WTC11 (cell line): ENCODE results near the gene DMXL1.

Source experiments
- AFF4 ChIP-seq: sonication (generic); formaldehyde crosslinking; IDR thresholded peaks from 2 replicates; pipeline ENCODE4 v1.8.1; 2023; ENCODE audit warnings: mild to moderate bottlenecking, missing genetic modification reagents, borderline replicate concordance
- ATF2 ChIP-seq: sonication (generic); formaldehyde crosslinking; IDR thresholded peaks from 2 replicates; pipeline ENCODE4 v1.8.1; 2022; ENCODE audit warnings: low read depth, missing genetic modification reagents, borderline replicate concordance
- CBFB ChIP-seq: sonication (generic); formaldehyde crosslinking; IDR thresholded peaks from 2 replicates; pipeline ENCODE4 v1.8.1; 2022; ENCODE audit warnings: mild to moderate bottlenecking, low read depth, missing genetic modification reagents
- CREB1 ChIP-seq: sonication (generic); formaldehyde crosslinking; IDR thresholded peaks from 2 replicates; pipeline ENCODE4 v1.8.0; 2023; ENCODE audit warnings: mild to moderate bottlenecking, missing genetic modification reagents
- CTCF ChIP-seq: fragments of 200-600 bp; IDR thresholded peaks from 2 replicates; pipeline ENCODE4 v1.8.0; 2022; ENCODE audit warnings: antibody characterized with exemption
- E2F1 ChIP-seq: sonication (generic); formaldehyde crosslinking; IDR thresholded peaks from 2 replicates; pipeline ENCODE4 v1.8.0; 2022; ENCODE audit warnings: mild to moderate bottlenecking, missing genetic modification reagents
- ETV6 ChIP-seq: sonication (generic); formaldehyde crosslinking; IDR thresholded peaks from 2 replicates; pipeline ENCODE4 v1.8.1; 2022; ENCODE audit warnings: mild to moderate bottlenecking, missing genetic modification reagents
- HMGXB4 ChIP-seq: sonication (generic); formaldehyde crosslinking; IDR thresholded peaks from 2 replicates; pipeline ENCODE4 v1.8.1; 2023; ENCODE audit warnings: mild to moderate bottlenecking, moderate library complexity, missing genetic modification reagents
- NR3C1 ChIP-seq: sonication (generic); formaldehyde crosslinking; conservative IDR thresholded peaks from 2 replicates; pipeline ENCODE4 v1.8.1; 2023; ENCODE audit warnings: low read depth, mild to moderate bottlenecking, missing genetic modification reagents
- PRDM15 ChIP-seq: sonication (generic); formaldehyde crosslinking; IDR thresholded peaks from 2 replicates; pipeline ENCODE4 v1.8.0; 2022; ENCODE audit warnings: missing genetic modification reagents

- TF ChIP-seq CTCF: no peak
- TF ChIP-seq ETV6 (CRISPR knock-in tag): no peak
- no peak for TF ChIP-seq NR3C1 (CRISPR knock-in tag)
- TF ChIP-seq E2F1: no peak
- TF ChIP-seq CREB1: no peak
- TF ChIP-seq CBFB (CRISPR knock-in tag): no peak
- TF ChIP-seq AFF4 (CRISPR knock-in tag): no peak
- no peak for TF ChIP-seq ATF2 (CRISPR knock-in tag)
- TF ChIP-seq HMGXB4 (CRISPR knock-in tag): no peak
- TF ChIP-seq PRDM15: no peak
These were observed 15.6 kb upstream of the DMXL1 start for GRCh38 chr5:119055294-119055693.
